ENCODE results near the gene FRMD8. TPM values are rescaled to one million over a fixed set of nuclear protein-coding genes. Genes with fewer than 3 reads are reported as not detected.

FRMD8 gene
- total RNA-seq, result 22.6 TPM
- long read RNA-seq, transcript FRMD8-203 (10 exons, 1,818 nt), result minor isoform, 6 of 80 reads
- long read RNA-seq, transcript FRMD8-201 (11 exons, 3,723 nt), result major isoform, 42 of 80 reads
- long read RNA-seq, partial matches to known transcripts, result 24 of 80 reads
- long read RNA-seq, other reads (novel, unspliced or antisense), result 7 of 80 reads

GRCh38 chr11:65386307-65387140 lies at the start of gene FRMD8:
Gene FRMD8 (plus strand): TSS chr11:65386637. CDS start chr11:65387037, 400 bp downstream.
- Histone ChIP-seq H3K4me3 (peak within 1 kb of the TSS; percentile 80), H3K4me1 (peaks cover 94% of the 10 kb centered on the region), H3K27me3 (ENCODE audit: low read depth) (no peaks in the 10 kb centered on the region), H3K36me3 (peaks cover 10% of the 10 kb centered on the region), H3K9me3 (no peaks in the 10 kb centered on the region), H3K27ac (peak within 1 kb of the TSS; percentile 98)
- DNase-seq, result peak; percentile 96
- TF ChIP-seq CTCF (IDR thresholded peaks at IDR 0.05), result no peak
- peak; percentile 84 to 88 for ATAC-seq
- intact Hi-C loops (cut with DNase I), result no loop called here

- H3K4me3 ChIP-seq, result no peak overlapping the region
- no peak overlapping the region for H3K27ac ChIP-seq
- intact Hi-C loops (cut with DNase I), result no loop called here
- DNase-seq (no peak), ATAC-seq (no peak)
- H3K27me3 ChIP-seq (ENCODE audit: low read depth), result no peaks in the 10 kb centered on the region
- peaks cover 14% of the 10 kb centered on the region for H3K4me1 ChIP-seq
- TF ChIP-seq CTCF (IDR thresholded peaks at IDR 0.05), result no peak
- no peaks in the 10 kb centered on the region for H3K9me3 ChIP-seq
- peaks cover 59% of the 10 kb centered on the region for H3K36me3 ChIP-seq
Measured at GRCh38 chr11:65338676-65339075, 47.8 kb upstream of the FRMD8 start.

- TF ChIP-seq CTCF (IDR thresholded peaks at IDR 0.05), result no peak
- no peak for ATAC-seq
- Histone ChIP-seq H3K9me3 (no peaks in the 10 kb centered on the region), H3K4me1 (peaks cover 5% of the 10 kb centered on the region), H3K27me3 (ENCODE audit: low read depth) (no peaks in the 10 kb centered on the region), H3K4me3 (no peak overlapping the region), H3K27ac (no peak overlapping the region), H3K36me3 (peaks cover 75% of the 10 kb centered on the region)
- intact Hi-C loops (cut with DNase I), result no loop called here
- DNase-seq, result no peak
Measured at GRCh38 chr11:65340226-65340625, 46.2 kb upstream of the FRMD8 start.

- intact Hi-C loops (cut with DNase I), result no loop called here
- Histone ChIP-seq H3K27me3 (ENCODE audit: low read depth) (no peaks in the 10 kb centered on the region), H3K36me3 (peaks cover 88% of the 10 kb centered on the region), H3K9me3 (no peaks in the 10 kb centered on the region), H3K4me3 (no peak overlapping the region), H3K4me1 (no peaks in the 10 kb centered on the region), H3K27ac (no peak overlapping the region)
- ATAC-seq (no peak), DNase-seq (no peak)
- no peak for TF ChIP-seq CTCF (IDR thresholded peaks at IDR 0.05)
Measured at GRCh38 chr11:65341856-65342255, 44.6 kb upstream of the FRMD8 start.

GRCh38 chr11:65351511-65351910 lies 34.9 kb upstream of the FRMD8 start:
- TF ChIP-seq CTCF (IDR thresholded peaks at IDR 0.05), result no peak
- Histone ChIP-seq H3K4me3 (no peak overlapping the region), H3K9me3 (no peaks in the 10 kb centered on the region), H3K36me3 (peaks cover 63% of the 10 kb centered on the region), H3K4me1 (peaks cover 22% of the 10 kb centered on the region), H3K27me3 (ENCODE audit: low read depth) (peaks cover 5% of the 10 kb centered on the region), H3K27ac (no peak overlapping the region)
- DNase-seq, result no peak
- ATAC-seq, result no peak
- intact Hi-C loops (cut with DNase I), result no loop called here
